ENCODE measurements around the gene TMEM237. TPM values are rescaled to one million over a fixed set of nuclear protein-coding genes. Genes with fewer than 3 reads are reported as not detected.

Gene TMEM237
- total RNA-seq, 1 donor from 2014 or later = 55.3 TPM

DNA sequence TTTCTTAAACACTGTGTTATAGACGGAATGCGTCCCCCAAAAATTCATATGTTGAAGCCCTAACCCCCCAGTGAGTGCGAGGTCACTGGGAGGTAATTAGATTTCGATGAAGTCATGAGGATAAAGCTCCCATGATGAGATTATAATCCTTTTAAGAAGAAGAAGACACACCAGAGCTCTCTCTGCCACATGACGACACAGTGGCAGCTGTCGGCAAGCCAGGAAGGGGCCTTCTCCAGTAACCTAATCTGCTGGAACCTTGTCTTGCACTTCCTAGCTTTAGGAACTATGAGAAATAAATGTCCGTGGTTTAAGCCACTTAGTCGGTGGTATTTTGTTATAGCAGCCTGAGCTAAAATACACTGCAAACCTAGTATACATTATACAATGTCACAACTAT lies 12.3 kb downstream of the TMEM237 start:
- no peaks in the 10 kb centered on the region for H3K9me3 Mint-ChIP-seq (ENCODE audit: low read depth)
- H3K4me3 Mint-ChIP-seq (ENCODE audit: low read depth) = no peak overlapping the region
- H3K36me3 Mint-ChIP-seq (ENCODE audit: insufficient read depth) = peaks cover 18% of the 10 kb centered on the region
- DNase-seq (ENCODE audit: low spot score, unreplicated experiment) = no peak
- no peak overlapping the region for H3K27ac Mint-ChIP-seq
- H3K4me1 Mint-ChIP-seq (ENCODE audit: low read depth) = no peaks in the 10 kb centered on the region
- no peaks in the 10 kb centered on the region for H3K27me3 Mint-ChIP-seq
- TF ChIP-seq, protein P1, sequence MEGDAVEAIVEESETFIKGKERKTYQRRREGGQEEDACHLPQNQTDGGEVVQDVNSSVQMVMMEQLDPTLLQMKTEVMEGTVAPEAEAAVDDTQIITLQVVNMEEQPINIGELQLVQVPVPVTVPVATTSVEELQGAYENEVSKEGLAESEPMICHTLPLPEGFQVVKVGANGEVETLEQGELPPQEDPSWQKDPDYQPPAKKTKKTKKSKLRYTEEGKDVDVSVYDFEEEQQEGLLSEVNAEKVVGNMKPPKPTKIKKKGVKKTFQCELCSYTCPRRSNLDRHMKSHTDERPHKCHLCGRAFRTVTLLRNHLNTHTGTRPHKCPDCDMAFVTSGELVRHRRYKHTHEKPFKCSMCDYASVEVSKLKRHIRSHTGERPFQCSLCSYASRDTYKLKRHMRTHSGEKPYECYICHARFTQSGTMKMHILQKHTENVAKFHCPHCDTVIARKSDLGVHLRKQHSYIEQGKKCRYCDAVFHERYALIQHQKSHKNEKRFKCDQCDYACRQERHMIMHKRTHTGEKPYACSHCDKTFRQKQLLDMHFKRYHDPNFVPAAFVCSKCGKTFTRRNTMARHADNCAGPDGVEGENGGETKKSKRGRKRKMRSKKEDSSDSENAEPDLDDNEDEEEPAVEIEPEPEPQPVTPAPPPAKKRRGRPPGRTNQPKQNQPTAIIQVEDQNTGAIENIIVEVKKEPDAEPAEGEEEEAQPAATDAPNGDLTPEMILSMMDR (IDR thresholded peaks at IDR 0.05; ENCODE audit: unreplicated experiment) = no peak

DNA sequence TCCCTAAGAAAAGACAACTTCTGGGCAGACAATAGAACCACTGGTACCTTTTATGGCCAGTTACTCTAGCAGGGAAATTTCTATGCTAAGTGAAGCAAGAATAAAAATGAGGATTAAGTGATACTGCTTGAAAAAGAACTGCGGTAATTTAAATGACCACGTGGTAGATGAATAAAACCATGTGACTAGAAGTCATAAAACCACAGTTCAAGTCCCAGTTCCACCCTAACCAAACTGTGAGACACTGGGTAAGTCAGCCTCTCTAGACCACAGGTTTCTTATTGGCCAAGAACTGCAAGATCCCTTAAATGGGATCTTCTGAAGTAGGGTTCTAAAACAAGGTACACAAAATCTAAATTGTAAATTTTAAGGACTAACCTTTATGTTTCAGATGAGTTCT lies 12.7 kb downstream of the TMEM237 start:
- Mint-ChIP-seq H3K4me1 (ENCODE audit: low read depth) (no peaks in the 10 kb centered on the region), H3K36me3 (ENCODE audit: insufficient read depth) (peaks cover 18% of the 10 kb centered on the region), H3K27me3 (no peaks in the 10 kb centered on the region), H3K9me3 (ENCODE audit: low read depth) (no peaks in the 10 kb centered on the region), H3K27ac (no peak overlapping the region), H3K4me3 (ENCODE audit: low read depth) (no peak overlapping the region)
- TF ChIP-seq, protein P1 (IDR thresholded peaks at IDR 0.05; ENCODE audit: unreplicated experiment) = no peak
- no peak for DNase-seq (ENCODE audit: low spot score, unreplicated experiment)

DNA sequence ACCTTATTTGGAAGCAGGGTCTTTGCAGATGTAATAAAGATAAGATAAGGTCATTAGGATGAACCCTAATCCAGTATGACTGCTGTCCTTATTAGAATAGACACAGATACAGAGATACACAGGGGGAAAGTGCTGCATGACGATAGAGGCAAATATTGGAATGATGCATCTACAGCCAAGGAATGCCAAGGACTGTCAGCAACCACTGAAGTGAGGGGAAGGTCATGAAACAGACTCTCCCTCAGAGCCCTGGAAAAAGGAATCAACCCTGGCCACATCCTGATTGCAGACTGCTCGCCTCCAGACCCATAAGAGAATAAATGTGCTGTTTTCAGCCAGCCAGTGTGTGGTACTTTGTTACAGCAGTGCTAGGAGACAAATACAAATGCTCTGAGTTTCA lies 14.8 kb downstream of the TMEM237 start:
- H3K4me1 Mint-ChIP-seq (ENCODE audit: low read depth) = no peaks in the 10 kb centered on the region
- H3K36me3 Mint-ChIP-seq (ENCODE audit: insufficient read depth) = peaks cover 14% of the 10 kb centered on the region
- TF ChIP-seq, protein P1 (IDR thresholded peaks at IDR 0.05; ENCODE audit: unreplicated experiment) = no peak
- DNase-seq (ENCODE audit: low spot score, unreplicated experiment) = no peak
- H3K27me3 Mint-ChIP-seq = no peaks in the 10 kb centered on the region
- no peak overlapping the region for H3K4me3 Mint-ChIP-seq (ENCODE audit: low read depth)
- H3K9me3 Mint-ChIP-seq (ENCODE audit: low read depth) = no peaks in the 10 kb centered on the region
- H3K27ac Mint-ChIP-seq = no peak overlapping the region

DNA sequence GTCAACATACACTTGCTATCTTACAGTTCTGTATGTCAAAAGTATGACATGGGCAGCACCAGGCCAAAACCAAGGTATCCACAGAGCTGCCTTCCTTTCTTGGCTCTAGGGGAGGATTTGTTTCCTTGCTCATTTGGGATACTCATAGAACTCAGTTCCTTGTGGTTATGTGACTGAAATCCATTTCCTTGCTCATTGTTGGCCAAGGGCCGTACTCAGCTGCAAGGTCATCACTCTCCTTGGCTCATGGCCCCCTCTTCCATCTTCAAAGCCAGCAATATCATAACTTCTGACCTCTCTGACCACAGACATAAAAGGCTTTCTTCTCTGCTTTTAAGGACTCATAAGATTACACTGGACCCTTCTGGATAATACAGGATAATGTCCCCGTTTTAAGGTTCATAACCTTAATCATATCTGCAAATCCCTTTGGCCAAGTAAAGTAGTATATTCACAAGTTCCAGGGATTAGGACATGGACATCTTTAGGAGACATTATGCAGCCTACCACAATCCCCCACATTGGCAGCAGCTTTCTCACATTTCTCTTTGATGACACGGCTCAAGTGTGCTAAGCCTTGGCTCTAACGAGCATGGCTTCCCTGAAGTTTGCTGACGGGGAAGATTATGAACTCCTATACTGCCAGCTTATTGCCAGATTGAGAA lies 20.9 kb downstream of the TMEM237 start:
- Mint-ChIP-seq H3K27ac (no peak overlapping the region), H3K9me3 (ENCODE audit: low read depth) (peaks cover 4% of the 10 kb centered on the region), H3K4me1 (ENCODE audit: low read depth) (no peaks in the 10 kb centered on the region), H3K4me3 (ENCODE audit: low read depth) (no peak overlapping the region), H3K36me3 (ENCODE audit: insufficient read depth) (peaks cover 3% of the 10 kb centered on the region), H3K27me3 (no peaks in the 10 kb centered on the region)
- DNase-seq (ENCODE audit: low spot score, unreplicated experiment) = no peak
- TF ChIP-seq, protein P1 (IDR thresholded peaks at IDR 0.05; ENCODE audit: unreplicated experiment) = no peak

DNA sequence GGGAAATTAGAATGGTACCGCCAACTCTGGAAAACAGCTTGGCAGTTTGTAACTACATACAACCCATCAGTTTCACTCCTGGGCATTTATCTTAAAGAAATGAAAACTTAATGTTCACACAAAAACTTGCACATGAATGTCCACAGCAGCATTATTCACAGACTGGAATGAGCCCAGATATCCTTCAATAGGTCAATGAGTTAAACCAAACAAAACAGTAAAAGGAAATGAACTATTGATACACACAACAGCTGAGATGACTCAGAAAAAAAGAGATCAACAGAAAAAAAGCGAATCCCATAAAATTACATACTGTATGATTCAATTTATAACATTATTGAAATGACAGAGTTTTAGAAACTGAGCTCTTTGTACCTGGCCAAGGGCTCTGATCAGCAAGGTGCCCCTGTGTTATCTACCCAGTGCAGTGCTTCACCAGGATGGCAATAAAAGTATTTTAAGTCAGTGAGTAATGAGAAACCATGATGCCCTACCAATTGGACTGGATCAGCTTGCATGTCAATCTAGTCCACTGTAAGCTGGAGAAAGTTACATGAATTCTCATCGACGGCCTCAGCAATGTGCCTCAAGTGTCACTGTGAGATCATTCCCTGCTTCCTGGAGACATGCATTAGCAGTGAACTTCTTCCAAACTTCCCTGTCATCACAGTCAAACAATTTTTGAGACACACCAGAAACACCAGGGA lies 21.9 kb downstream of the TMEM237 start:
- H3K36me3 Mint-ChIP-seq (ENCODE audit: insufficient read depth) = peaks cover 2% of the 10 kb centered on the region
- no peaks in the 10 kb centered on the region for H3K4me1 Mint-ChIP-seq (ENCODE audit: low read depth)
- TF ChIP-seq, protein P1 (IDR thresholded peaks at IDR 0.05; ENCODE audit: unreplicated experiment) = no peak
- no peak overlapping the region for H3K4me3 Mint-ChIP-seq (ENCODE audit: low read depth)
- H3K27ac Mint-ChIP-seq = no peak overlapping the region
- DNase-seq (ENCODE audit: low spot score, unreplicated experiment) = no peak
- H3K27me3 Mint-ChIP-seq = no peaks in the 10 kb centered on the region
- H3K9me3 Mint-ChIP-seq (ENCODE audit: low read depth) = peaks cover 4% of the 10 kb centered on the region

Measured in progenitor cell of endocrine pancreas (in vitro differentiated cells).